Raji (cell line): ENCODE results near the gene LAX1.

ENCODE experiments used
- POLR2A ChIP-seq: IDR thresholded peaks from 2 replicates; pipeline ENCODE4 v1.6.1; 2011; ENCODE audit warnings: low read depth, low read length, control low read depth; ENCODE audit not compliant: insufficient read depth

LAX1 gene

GRCh38 chr1:203797216-203797615 lies 32.2 kb downstream of the LAX1 start:
- no peak for TF ChIP-seq POLR2A

- TF ChIP-seq POLR2A, result no peak
Observed at GRCh38 chr1:203797948-203798655, 33.1 kb downstream of the LAX1 start.

- no peak for TF ChIP-seq POLR2A
Observed at GRCh38 chr1:203799157-203799556, 34.2 kb downstream of the LAX1 start.

GRCh38 chr1:203799971-203800370 lies 35.0 kb downstream of the LAX1 start:
- TF ChIP-seq POLR2A, result no peak

GRCh38 chr1:203805689-203806088 lies 40.7 kb downstream of the LAX1 start:
- no peak for TF ChIP-seq POLR2A

GRCh38 chr1:203807196-203807595 lies 42.2 kb downstream of the LAX1 start:
- TF ChIP-seq POLR2A, result no peak

- no peak for TF ChIP-seq POLR2A
Observed at GRCh38 chr1:203813581-203814341, 48.8 kb downstream of the LAX1 start.

GRCh38 chr1:203818399-203818798 lies 53.4 kb downstream of the LAX1 start:
- no peak for TF ChIP-seq POLR2A

GRCh38 chr1:203823306-203823705 lies 58.3 kb downstream of the LAX1 start:
- no peak for TF ChIP-seq POLR2A
